HEK293 (cell line): ENCODE results near the gene ZNF574.

Source experiments
- CTCF ChIP-seq: fragments of 450-650 bp; formaldehyde crosslinking; IDR thresholded peaks from 2 replicates; pipeline ENCODE4 v1.5.1; 2016; ENCODE audit warnings: missing biosample characterization, missing genetic modification characterization
- REST ChIP-seq: fragments of 450-650 bp; formaldehyde crosslinking; IDR thresholded peaks from 2 replicates; pipeline ENCODE4 v1.5.1; 2016; ENCODE audit warnings: missing biosample characterization, missing genetic modification characterization
- ZNF76 ChIP-seq: fragments of 450-650 bp; formaldehyde crosslinking; IDR thresholded peaks from 2 replicates; pipeline ENCODE4; 2016; ENCODE audit warnings: low read depth, missing biosample characterization, missing genetic modification characterization, borderline replicate concordance

GRCh38 chr19:42083537-42083936, 7.6 kb downstream of the ZNF574 start:
- no peak for TF ChIP-seq ZNF76 (tag by site-specific recombination)
- no peak for TF ChIP-seq REST (tag by site-specific recombination)
- no peak for TF ChIP-seq CTCF (tag by site-specific recombination)
